ENCODE measurements around the gene ARHGEF19. TPM values are rescaled to one million over a fixed set of nuclear protein-coding genes. Genes with fewer than 3 reads are reported as not detected.
A peak's percentile ranks its signal among the peaks of the same experiment; 100 is the strongest.

The ARHGEF19 gene
- 15.4 and 51.0 TPM in 2 replicates for total RNA-seq (2011; cell fraction: chromatin; rRNA removed; ENCODE audit: low replicate concordance)
- total RNA-seq (2011; cell fraction: nucleolus; rRNA removed): 25.4 and 38.4 TPM in 2 replicates
- total RNA-seq (2011; cell fraction: nucleoplasm; rRNA removed): 20.2 and 22.1 TPM in 2 replicates
- total RNA-seq (2014; rRNA removed) (6.3 and 7.0 TPM in 2 replicates), total RNA-seq (2014; rRNA removed; fragmentation: Illumina TruSeq; extraction: Trizol) (2.7 and 4.3 TPM in 2 replicates), total RNA-seq (2015; rRNA removed; fragmentation: Illumina TruSeq; extraction: Trizol) (5.2 and 6.0 TPM in 2 replicates), total RNA-seq (2021) (11.2 and 15.1 TPM in 2 replicates), polyA plus RNA-seq (2011; rRNA removed) (21.0 and 33.1 TPM in 2 replicates), polyA plus RNA-seq (2014; fragmentation: Illumina TruSeq; extraction: Trizol) (4.4 and 10.8 TPM in 2 replicates), polyA plus RNA-seq (2014; fragmentation: Nextera tagmentation; extraction: Ambion mirVana) (1 to 10 TPM in 1 of 2 experiments, under 1 TPM in 1; 0.73 to 1.1 TPM), polyA plus RNA-seq (2014; rRNA removed) (14.8 and 17.1 TPM in 2 replicates), polyA minus RNA-seq (2011; rRNA and poly(A)+ RNA removed) (7.3 and 9.1 TPM in 2 replicates), Bru-seq, nascent RNA (percentile 51 among the genes with signal in this experiment), BruChase-seq, experiment 1, labeled RNA remaining after a 2-hour chase (percentile 45 among the genes with signal in this experiment), BruChase-seq, experiment 2, labeled RNA remaining after a 6-hour chase (percentile 49 among the genes with signal in this experiment)
- polyA plus RNA-seq (2011; cell fraction: cytosol; rRNA removed): 31.5 and 39.3 TPM in 2 replicates
- polyA plus RNA-seq (2011; cell fraction: nucleus; rRNA removed): 84.8 and 93.8 TPM in 2 replicates
- polyA plus RNA-seq (2012): 14.3 and 15.2 TPM in 2 replicates
- 9.3 and 17.2 TPM in 2 replicates for polyA minus RNA-seq (2011; cell fraction: cytosol; rRNA and poly(A)+ RNA removed)
- 17.2 and 21.5 TPM in 2 replicates for polyA minus RNA-seq (2011; cell fraction: nucleus; rRNA and poly(A)+ RNA removed)
- long read RNA-seq, experiment 1, partial matches to known transcripts: 25 of 33 reads
- long read RNA-seq, experiment 1, other reads (novel, unspliced or antisense): 8 of 33 reads
- long read RNA-seq, experiment 2, partial matches to known transcripts: 12 of 19 reads
- long read RNA-seq, experiment 2, other reads (novel, unspliced or antisense): 6 of 19 reads
- long read RNA-seq, experiment 3, partial matches to known transcripts: 4 of 7 reads
- long read RNA-seq, experiment 3, other reads (novel, unspliced or antisense): 3 of 7 reads

GRCh38 chr1:16212251-16212961, at the start of gene ARHGEF19:
TSS of gene ARHGEF19 (minus strand) at chr1:16212652. CDS start at chr1:16209054, 3,598 bp downstream.
- Histone ChIP-seq H3K4me2 (ENCODE audit: insufficient read depth, low read length) (no peak within 1 kb of the TSS), H3K9me1 (ENCODE audit: control insufficient read depth, insufficient read depth, low read length) (peaks cover 3% of the 10 kb centered on the region), H3K36me3 (ENCODE audit: control insufficient read depth, insufficient read depth, low read length) (no peaks in the 10 kb centered on the region), H3K9me3 (replicated peaks; ENCODE audit: control insufficient read depth, insufficient read depth, low read depth, low read length) (no peaks in the 10 kb centered on the region), H3K9ac (ENCODE audit: insufficient read depth in 1 of 2, low read depth in 2 of 2, low read length in 2 of 2) (peak within 1 kb of the TSS in 1 of 2 experiments; percentile 53; a peak in 2 of 4 replicates), H3K27me3 (ENCODE audit: control insufficient read depth in 2 of 2, insufficient read depth in 2 of 2, low read length in 2 of 2) (no peaks in the 10 kb centered on the region), H4K20me1 (replicated peaks; ENCODE audit: control insufficient read depth, insufficient read depth, low read length) (no peaks in the 10 kb centered on the region), H3K4me1 (replicated peaks in 1 of 2; ENCODE audit: control insufficient read depth in 2 of 2, insufficient read depth in 2 of 2, low read length in 2 of 2) (peaks cover 25 to 47% of the 10 kb centered on the region in 2 experiments), H2AFZ (ENCODE audit: low read depth, low read length) (no peak within 1 kb of the TSS), H3K4me3 (no peak within 1 kb of the TSS), H3K79me2 (ENCODE audit: control insufficient read depth, insufficient read depth, low read length) (no peaks in the 10 kb centered on the region), H3K27ac (ENCODE audit: extremely low read depth, low read depth, low read length) (no peak within 1 kb of the TSS)
- DNase-seq (ENCODE audit: extremely low read depth in 1 of 4, low spot score in 3 of 4): no peak
- in situ Hi-C loops (cut with MboI): no loop called here
- ATAC-seq: no peak
- ChIA-PET POLR2A (interaction anchor here (0.6 to 1.5 kb wide), 3 partner anchors 10 to 362 kb away, joined by 3 to 4 read pairs (median 4); partner anchors contain the start of gene CPLANE2), CTCF (ENCODE audit: low intra/inter-chr PET ratio) (no interaction called here)
- intact Hi-C loops (cut with micrococcal nuclease): no loop called here
- 26% methylated on average over 13 of the region's 14 CpGs for WGBS (ENCODE audit: insufficient coverage, low coverage, missing lambda C conversion rate)
- FAIRE-seq: no peak
- no peak for TF ChIP-seq NR2F6 (CRISPR knock-in tag; IDR thresholded peaks at IDR 0.05)
- peak; percentile 59 to 68 for TF ChIP-seq NRF1 (conservative IDR thresholded peaks at IDR 0.05 in 1 of 2, IDR thresholded peaks at IDR 0.05 in 1 of 2)
- no peak for TF ChIP-seq PTBP1 (IDR thresholded peaks at IDR 0.05; ENCODE audit: low read depth, low read length)
- no TSS peak for BruUV-seq (replicated peaks)

All from K562 (cell line).